ENCODE data around the gene PRPS2. TPM values are rescaled to one million over a fixed set of nuclear protein-coding genes. Genes with fewer than 3 reads are reported as not detected.
A peak's percentile ranks its signal among the peaks of the same experiment; 100 is the strongest.

Gene PRPS2
- total and polyA plus RNA-seq, 2 experiments from 2014 or later: 4.2 to 16.8 TPM

GRCh38 chrX:12811658-12812057 lies 20.4 kb downstream of the PRPS2 start:
- Histone ChIP-seq H3K27ac (no peak overlapping the region), H3K9me3 (ENCODE audit: low read depth) (no peaks in the 10 kb centered on the region), H3K4me3 (no peak overlapping the region), H3K4me1 (ENCODE audit: low read depth) (no peaks in the 10 kb centered on the region), H3K36me3 (no peaks in the 10 kb centered on the region), H3K27me3 (no peaks in the 10 kb centered on the region)
- no peak for DNase-seq (ENCODE audit: low read depth in 1 of 2, low spot score in 1 of 2)
- no peak for TF ChIP-seq CTCF (IDR thresholded peaks at IDR 0.05; ENCODE audit: low read depth, low read length)

- peak; percentile 50 for TF ChIP-seq CTCF (IDR thresholded peaks at IDR 0.05; ENCODE audit: low read depth, low read length)
These were observed 23.2 kb downstream of the PRPS2 start for GRCh38 chrX:12814420-12814819.

DNA sequence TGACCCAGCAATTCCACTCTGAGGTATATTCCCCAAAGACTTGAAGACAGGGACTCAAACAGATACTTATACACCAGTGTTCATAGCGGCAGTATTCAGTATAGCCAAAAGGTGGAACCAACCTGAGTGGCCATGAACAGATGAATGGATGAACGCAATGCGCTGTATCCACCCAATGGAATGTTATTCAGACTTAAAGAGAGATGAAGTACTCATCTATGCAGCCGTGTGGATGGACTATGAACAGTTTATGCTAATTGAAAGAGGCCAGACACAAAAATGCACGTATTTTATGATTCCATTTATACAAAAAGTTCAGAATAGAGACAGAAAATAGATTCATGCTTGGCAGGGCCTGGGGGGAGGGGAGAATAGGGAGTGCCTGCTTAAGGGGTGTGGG lies 26.3 kb downstream of the PRPS2 start:
- H3K36me3 ChIP-seq: no peaks in the 10 kb centered on the region
- TF ChIP-seq CTCF (IDR thresholded peaks at IDR 0.05; ENCODE audit: low read depth, low read length): no peak
- H3K4me1 ChIP-seq (ENCODE audit: low read depth): no peaks in the 10 kb centered on the region
- no peak for DNase-seq (ENCODE audit: low read depth in 1 of 2, low spot score in 1 of 2)
- H3K27me3 ChIP-seq: no peaks in the 10 kb centered on the region
- H3K27ac ChIP-seq: no peak overlapping the region
- H3K4me3 ChIP-seq: no peak overlapping the region
- no peaks in the 10 kb centered on the region for H3K9me3 ChIP-seq (ENCODE audit: low read depth)

More at GRCh38 chrX:12814420-12814819, 23.2 kb downstream of the PRPS2 start:
- no peaks in the 10 kb centered on the region for H3K27me3 ChIP-seq
- no peak overlapping the region for H3K4me3 ChIP-seq
- H3K4me1 ChIP-seq (ENCODE audit: low read depth): no peaks in the 10 kb centered on the region
- no peaks in the 10 kb centered on the region for H3K9me3 ChIP-seq (ENCODE audit: low read depth)
- no peaks in the 10 kb centered on the region for H3K36me3 ChIP-seq
- no peak overlapping the region for H3K27ac ChIP-seq
- DNase-seq (ENCODE audit: low read depth in 1 of 2, low spot score in 1 of 2): peak; percentile 28 to 67

GRCh38 chrX:12819222-12819621 lies 28.0 kb downstream of the PRPS2 start:
- Histone ChIP-seq H3K27me3 (no peaks in the 10 kb centered on the region), H3K27ac (no peak overlapping the region), H3K9me3 (ENCODE audit: low read depth) (no peaks in the 10 kb centered on the region), H3K4me3 (no peak overlapping the region), H3K36me3 (no peaks in the 10 kb centered on the region), H3K4me1 (ENCODE audit: low read depth) (no peaks in the 10 kb centered on the region)
- no peak for TF ChIP-seq CTCF (IDR thresholded peaks at IDR 0.05; ENCODE audit: low read depth, low read length)
- no peak for DNase-seq (ENCODE audit: low read depth in 1 of 2, low spot score in 1 of 2)

DNA sequence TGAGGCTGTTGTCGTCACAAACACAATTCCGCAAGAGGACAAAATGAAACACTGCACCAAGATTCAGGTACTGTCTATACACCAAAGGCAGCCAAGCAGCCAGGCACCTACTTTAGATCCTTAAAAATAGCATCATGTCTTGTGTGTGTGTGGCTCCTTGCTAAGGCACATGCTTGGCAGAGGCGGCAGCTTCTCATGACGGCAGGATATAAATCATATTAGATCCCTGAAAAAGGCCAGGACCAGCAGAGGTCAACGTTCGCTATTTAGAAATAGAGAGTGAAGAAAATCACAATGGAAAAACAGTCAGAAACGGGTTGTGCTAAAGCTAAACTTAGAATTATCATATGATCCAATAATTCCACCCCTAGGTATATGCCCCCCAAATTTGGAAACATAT lies 29.5 kb downstream of the PRPS2 start:
- no peak for TF ChIP-seq CTCF (IDR thresholded peaks at IDR 0.05; ENCODE audit: low read depth, low read length)
- Histone ChIP-seq H3K4me3 (no peak overlapping the region), H3K27me3 (no peaks in the 10 kb centered on the region), H3K4me1 (ENCODE audit: low read depth) (no peaks in the 10 kb centered on the region), H3K36me3 (no peaks in the 10 kb centered on the region), H3K27ac (no peak overlapping the region), H3K9me3 (ENCODE audit: low read depth) (no peaks in the 10 kb centered on the region)
- DNase-seq (ENCODE audit: low read depth in 1 of 2, low spot score in 1 of 2): no peak

DNA sequence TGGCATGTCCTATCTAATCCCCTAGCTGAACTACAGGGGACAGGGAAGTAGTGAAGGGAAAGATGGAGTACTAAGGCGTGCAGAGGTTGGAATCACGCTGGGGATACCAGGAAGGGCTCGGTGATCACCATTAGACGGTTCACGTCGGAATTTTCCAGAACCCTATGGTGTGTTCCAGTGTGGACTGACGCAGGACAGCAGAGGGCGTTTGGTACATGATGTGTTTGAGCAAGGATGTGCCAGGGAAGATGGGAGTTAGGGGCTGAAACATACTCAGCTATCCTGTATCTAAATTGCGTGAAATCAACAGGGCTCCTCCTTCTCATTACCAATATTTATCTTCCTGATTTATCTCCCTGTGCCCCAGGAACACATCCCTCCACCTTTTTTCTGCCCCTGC lies 33.7 kb downstream of the PRPS2 start:
- TF ChIP-seq CTCF (IDR thresholded peaks at IDR 0.05; ENCODE audit: low read depth, low read length): no peak
- Histone ChIP-seq H3K4me1 (ENCODE audit: low read depth) (no peaks in the 10 kb centered on the region), H3K9me3 (ENCODE audit: low read depth) (peaks cover 4% of the 10 kb centered on the region), H3K36me3 (no peaks in the 10 kb centered on the region), H3K4me3 (no peak overlapping the region), H3K27ac (no peak overlapping the region), H3K27me3 (no peaks in the 10 kb centered on the region)
- no peak for DNase-seq (ENCODE audit: low read depth in 1 of 2, low spot score in 1 of 2)

Measured in cardiac muscle cell (in vitro differentiated cells and primary cell).